HG03354 (cell line): ENCODE measurements around the gene BFSP2.
"Not testable (repeated sequence)": the region's sequence is repeated elsewhere in the genome, so short reads cannot be mapped to it uniquely, and the experiment has no call there.

ENCODE experiments used
- ATAC-seq: cut with Tn5 transposase; IDR thresholded peaks from one replicate; pipeline ENCODE4 v1.9.1; 2021; ENCODE audit warnings: mild to moderate bottlenecking; ENCODE audit not compliant: unreplicated experiment, poor library complexity, severe bottlenecking

BFSP2 gene

DNA sequence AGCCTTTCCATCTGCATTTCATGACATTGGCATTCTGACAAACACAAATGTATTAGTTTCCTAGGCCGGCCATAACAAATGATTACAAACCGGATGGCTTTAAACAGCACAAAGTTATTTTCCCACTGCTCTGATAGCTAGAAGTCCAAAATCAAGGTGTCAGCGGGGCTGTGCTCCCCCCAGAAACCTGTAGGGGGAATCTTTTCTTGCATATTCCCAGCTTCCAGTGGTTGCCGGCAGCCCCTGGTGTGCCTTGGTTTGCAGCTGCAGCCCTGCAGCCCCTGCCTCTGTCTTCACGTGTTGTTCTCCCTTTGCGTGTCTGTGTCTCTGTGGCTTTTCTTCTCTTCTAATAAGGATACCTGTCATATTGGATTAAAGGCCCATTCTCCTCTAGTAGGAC lies 94.6 kb downstream of the BFSP2 start:
- ATAC-seq: no peak

DNA sequence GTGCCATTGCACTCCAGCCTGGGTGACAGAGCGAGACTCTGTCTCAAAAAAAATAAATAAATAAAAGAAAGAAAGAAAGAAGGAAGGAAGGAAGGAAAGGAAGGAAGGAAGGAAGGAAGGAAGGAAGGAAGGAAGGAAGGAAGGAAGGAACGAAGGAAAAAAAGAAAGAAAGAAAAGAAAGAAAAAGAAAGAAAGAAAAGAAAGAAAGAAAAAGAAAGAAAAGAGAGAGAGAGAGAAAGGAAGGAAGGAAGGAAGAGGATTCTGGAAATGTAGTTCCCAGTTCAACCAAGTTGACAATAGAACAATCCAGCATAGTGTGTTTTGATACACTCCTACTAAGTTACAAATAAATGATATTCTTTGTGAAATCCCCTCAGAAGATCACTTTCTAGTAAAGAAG lies 102.7 kb downstream of the BFSP2 start:
- not testable (repeated sequence) for ATAC-seq

DNA sequence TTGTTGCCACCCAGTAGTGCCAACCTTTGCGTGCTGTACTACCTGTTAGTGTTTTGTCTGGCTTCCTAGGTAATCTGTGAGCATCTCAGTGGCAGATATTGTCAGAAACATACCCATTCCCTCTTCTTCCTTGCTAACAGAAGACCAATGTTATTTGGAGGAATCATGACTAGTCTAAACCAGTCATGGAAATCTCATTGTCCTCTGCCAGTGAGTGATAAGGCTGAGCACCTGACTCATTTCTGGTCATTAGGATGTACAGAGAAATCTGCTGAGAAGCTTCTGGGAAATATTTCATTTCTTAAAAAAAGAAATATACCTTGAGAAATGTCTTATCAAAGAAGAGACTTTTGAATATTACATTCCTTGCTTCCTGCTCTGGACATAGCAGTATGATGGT lies 103.6 kb downstream of the BFSP2 start:
- no peak for ATAC-seq

DNA sequence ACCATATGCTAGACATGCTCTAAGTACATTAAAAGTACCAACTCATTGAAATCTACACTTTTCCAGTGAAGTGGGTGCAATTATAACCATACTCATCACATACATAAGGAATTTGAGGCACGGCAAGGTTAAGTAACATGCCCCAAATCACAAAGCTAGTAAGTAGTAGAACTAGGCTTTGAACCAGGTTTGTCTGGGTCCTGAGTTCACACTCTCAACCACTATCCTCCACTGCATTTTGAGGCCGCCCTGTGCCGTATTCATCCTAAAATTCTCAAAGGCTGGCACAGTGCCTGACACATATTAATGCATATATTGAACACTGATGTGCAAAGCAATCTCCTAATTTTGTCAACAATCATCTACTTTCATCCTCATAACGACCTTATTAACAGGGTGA lies 104.9 kb downstream of the BFSP2 start:
- no peak for ATAC-seq

DNA sequence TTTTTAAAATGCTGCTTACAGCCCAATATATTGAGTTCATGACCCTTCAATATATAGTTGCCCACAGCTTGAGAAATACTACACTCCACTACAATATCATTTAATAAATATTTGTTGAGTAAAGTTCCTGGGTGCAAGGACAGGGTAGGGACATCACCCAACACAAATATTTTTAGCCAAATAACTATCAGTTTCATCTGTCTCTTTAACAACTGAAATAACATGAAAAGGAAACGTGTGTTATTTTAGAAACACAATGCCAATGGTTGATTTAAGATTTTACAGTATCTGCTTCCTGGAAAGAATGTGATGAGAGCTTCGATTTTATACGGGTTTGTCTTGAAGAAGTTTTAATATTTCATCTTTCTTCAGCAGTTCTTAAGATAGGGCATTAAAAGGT lies 106.0 kb downstream of the BFSP2 start:
- peak; percentile 40 for ATAC-seq

DNA sequence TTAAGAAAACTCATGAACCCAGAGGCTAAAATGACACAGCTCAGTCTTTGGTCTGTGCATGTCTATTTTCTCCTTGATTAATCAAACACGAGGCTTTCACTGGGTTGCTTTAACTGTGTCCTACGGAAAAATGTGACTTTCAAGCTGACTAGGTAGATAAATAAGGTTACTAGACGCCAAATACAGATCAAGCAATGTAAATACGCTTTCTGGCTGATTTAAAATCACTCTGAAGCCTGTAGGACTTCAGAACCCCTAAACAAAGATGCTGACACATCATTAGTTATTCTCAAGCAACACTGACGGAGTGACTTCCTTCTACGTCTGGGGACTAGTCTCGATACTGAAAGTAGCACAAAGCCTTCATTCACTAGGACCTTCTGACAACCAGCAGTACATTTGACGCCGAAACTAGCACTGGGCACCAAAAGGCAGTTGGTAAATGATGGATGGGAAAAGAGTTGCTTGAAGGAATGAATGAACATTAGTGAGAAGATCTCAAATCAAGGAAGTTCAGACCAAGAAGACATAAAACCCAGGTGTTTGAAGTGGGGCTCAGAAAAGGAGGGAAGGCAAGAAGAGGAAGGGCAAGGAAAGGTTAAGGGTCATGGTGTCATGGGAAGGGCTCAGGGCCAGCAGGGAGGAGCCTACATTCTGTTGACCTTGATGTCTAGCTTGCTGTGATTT lies 106.5 kb downstream of the BFSP2 start:
- ATAC-seq: peak; percentile 98

DNA sequence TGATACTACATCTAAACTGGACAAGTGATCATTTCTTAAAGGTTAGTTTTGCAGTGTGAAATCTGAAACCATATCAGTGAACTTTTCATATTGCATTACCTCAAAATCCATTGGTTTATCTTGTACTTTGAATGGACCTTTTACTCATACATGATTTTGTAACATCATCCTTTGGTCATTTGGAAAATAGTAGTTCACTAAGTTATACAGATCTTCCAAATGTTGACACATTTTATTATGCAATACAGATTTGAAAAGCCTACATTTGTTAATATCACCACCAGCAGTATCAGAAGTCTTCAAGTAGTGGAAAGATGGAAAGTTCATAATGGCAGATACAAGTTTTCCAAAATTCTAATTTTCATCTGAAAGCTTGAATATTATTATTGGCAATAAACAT lies 109.6 kb downstream of the BFSP2 start:
- no peak for ATAC-seq

DNA sequence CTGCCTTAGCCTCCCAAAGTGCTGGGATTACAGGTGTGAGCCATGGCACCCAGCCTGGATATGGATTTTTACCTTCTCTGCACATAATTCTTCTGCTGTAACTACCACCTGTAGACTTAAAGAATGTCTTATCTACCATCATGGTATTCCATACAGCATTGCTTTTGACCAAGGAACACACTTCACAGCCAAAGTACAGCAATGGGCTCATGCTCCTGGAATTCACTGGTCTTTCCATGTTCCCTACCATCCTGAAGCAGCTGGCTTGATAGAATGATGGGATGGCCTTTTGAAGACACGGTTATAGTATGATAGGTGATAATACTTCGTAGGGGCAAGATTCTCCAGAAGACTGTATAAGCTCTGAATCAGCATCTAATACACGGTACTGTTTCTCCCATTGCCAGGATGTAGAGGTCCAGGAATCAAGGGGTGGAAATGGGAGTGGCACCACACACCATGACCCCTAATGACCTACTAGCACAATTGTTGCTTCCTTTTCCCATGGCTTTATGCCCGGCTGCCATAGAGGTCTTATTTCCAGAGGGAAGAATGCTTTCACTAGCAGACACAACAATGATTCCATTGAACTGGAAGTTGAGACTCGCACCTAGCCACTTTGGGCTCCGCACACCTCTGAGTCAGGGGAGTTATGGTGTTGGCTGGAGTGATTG lies 112.7 kb downstream of the BFSP2 start:
- ATAC-seq: no peak

DNA sequence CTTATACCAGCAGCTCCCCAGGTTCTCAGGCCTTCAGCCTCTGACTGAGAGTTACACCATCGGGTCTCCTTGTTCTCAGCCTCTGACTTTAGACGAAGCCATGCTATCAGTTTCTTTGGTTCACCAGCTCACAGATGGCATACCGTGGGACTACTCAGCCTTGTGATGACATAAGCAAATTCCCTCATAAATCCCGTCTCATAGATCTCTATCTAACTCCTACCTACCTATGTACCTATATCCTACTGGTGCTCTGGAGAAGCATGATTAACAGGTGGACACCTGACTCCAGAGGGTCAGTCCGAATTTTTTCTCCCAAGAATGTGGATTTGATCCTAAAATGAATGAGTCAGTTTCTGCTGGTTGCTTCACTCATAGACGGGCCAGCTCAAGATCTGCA lies 114.6 kb downstream of the BFSP2 start:
- no peak for ATAC-seq

DNA sequence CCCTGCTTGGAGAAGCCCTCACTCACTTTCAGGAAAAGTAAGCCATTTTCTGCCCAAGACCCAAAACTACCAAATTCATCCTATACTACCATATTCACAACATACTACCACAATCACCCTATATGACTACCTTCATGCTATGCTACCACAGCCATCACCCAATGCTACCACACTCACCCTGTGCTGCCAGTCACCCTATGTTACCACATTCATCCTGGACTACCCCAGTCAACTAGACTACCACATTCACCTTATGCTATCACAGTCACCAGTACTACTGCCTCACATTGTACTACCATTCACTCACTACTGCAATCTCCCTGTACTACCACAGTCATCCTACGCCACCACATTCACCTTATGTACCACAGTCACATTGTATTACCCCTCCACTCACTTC lies 115.3 kb downstream of the BFSP2 start:
- ATAC-seq: no peak

DNA sequence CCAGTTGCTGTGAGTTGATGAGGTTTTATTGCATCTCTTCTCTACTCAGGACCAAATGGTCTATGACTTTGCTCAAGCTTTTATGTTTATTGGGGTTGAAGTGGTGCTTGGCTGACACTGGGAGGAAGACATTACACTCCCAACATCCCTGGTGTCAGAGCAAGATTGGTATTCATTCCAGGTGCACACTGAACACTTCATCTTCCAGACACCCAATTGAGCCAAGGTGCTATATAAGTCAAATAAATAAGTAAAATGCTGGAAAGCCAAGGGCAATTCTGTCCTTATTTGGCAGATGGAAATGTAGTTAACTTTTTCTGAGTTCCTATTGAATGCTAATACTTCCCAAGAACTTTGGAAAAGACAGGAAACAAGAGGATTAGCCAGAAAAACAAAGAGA lies 120.4 kb downstream of the BFSP2 start:
- no peak for ATAC-seq

DNA sequence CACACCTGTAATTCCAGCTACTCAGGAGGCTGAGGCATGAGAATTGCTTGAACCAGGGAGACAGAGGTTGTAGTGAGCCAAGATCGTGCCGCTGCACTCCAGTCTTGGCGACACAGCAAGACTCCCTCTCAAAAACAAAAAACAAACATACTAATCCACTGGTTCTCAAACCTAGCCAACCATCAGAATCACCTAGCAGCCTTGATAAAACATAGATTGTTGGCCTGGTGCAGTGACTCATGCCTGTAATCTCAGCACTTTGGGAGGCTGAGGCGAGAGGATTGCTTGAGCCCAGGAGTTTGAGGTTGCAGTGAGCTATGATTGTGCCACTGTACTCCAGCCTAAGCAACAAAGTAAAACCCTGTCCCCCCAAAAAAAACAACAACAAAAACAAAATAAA lies 121.1 kb downstream of the BFSP2 start:
- ATAC-seq: not testable (repeated sequence)

DNA sequence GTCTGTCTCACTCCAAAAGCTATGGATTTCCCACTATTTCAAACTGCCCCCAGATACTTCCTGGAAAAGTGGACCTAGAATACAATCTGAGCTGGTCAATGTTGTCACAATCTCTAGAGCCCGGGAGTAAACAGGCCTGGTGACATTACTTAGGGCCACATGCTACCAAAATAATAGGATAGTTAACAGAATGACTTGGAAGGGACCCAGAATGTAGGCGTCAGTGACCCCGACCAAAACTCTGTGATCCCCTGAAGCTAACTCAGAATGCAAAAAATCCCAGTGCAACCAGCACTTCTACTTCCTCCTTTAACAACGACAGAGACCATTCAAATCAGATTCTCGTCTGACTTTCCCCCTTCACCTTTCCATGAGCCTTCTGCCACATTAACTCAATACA lies 122.1 kb downstream of the BFSP2 start:
- no peak for ATAC-seq

DNA sequence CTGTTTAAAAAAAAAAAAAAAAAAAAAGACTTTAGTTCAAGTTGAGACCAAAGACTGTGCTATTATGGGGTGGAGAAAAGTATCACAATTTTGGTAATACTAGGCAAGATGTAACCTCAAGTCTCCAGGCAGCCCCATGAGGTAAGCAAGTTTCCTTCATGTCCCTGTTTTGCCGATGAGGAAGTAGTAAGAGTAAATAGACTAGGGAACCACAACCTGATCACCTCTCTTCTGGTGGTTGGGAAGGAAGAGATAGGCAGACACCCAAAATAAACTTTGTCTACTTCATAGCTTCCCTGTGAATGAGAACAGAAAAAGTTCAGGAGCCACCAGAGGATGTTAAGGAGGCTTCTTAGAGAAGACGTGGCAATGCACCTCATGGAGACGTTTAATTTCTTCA lies 123.9 kb downstream of the BFSP2 start:
- not testable (repeated sequence) for ATAC-seq
